Tibial nerve (tissue), 4 donors: ENCODE data around the gene BST1. TPM values are rescaled to one million over a fixed set of nuclear protein-coding genes. Genes with fewer than 3 reads are reported as not detected.

ENCODE experiments used
- DNase-seq, 2 donors: peaks; one replicate each; pipeline ENCODE4 v3.0.0-alpha.2; 2019; ENCODE audit warnings: low spot score in 2 of 2
- H3K27ac ChIP-seq, 4 donors: fragments of 200-600 bp; sonication (generic) in 3 of 4; one replicate each; pipeline ENCODE4 v1.5.1; 2017 to 2019; ENCODE audit warnings: mild to moderate bottlenecking in 1 of 4
- H3K27me3 ChIP-seq, 2 donors: fragments of 200-600 bp; sonication (generic) in 1 of 2; one replicate each; pipeline versions ENCODE4 v1.5.1 to v1.6.0; 2017 to 2019
- H3K36me3 ChIP-seq, 3 donors: fragments of 200-600 bp; sonication (generic); one replicate each; pipeline ENCODE4 v1.5.1; 2018 to 2019
- H3K4me1 ChIP-seq, 4 donors: fragments of 200-600 bp; sonication (generic) in 3 of 4; one replicate each; pipeline ENCODE4 v1.5.1; 2017 to 2019
- H3K4me3 ChIP-seq, 4 donors: fragments of 200-600 bp; sonication (generic) in 3 of 4; one replicate each; pipeline ENCODE4 v1.5.1; 2017 to 2019; ENCODE audit warnings: mild to moderate bottlenecking in 1 of 4, moderate library complexity in 1 of 4
- H3K9me3 ChIP-seq, 4 donors: fragments of 200-600 bp; sonication (generic) in 3 of 4; one replicate each; pipeline ENCODE4 v1.5.1; 2017 to 2019
- CTCF ChIP-seq, 5 experiments: fragments of 200-600 bp in 3 of 5; fragments of 450-650 bp in 2 of 5; sonication (generic) in 3 of 5; IDR thresholded peaks; one replicate each; pipeline ENCODE4 v1.5.1; 2016 to 2019; ENCODE audit warnings: antibody characterized with exemption in 5 of 5, mild to moderate bottlenecking in 3 of 5, moderate library complexity in 2 of 5
- EP300 ChIP-seq, 2 donors: sonication (generic); formaldehyde crosslinking; IDR thresholded peaks; one replicate each; pipeline ENCODE4 v1.6.1; 2017; ENCODE audit warnings: antibody characterized with exemption in 2 of 2, mild to moderate bottlenecking in 1 of 2
- POLR2A ChIP-seq, 2 donors: fragments of 450-650 bp; IDR thresholded peaks; one replicate each; pipeline ENCODE4 v1.6.1; 2017; ENCODE audit warnings: antibody characterized with exemption in 2 of 2, mild to moderate bottlenecking in 2 of 2, moderate library complexity in 2 of 2
- WGBS, 2 donors: methylation state at CpG; one replicate each; pipeline ENCODE4 v1.1.5; 2018; 5-methylcytosine and 5-hydroxymethylcytosine counted together
- total RNA-seq, 4 donors: library from RNA; depleted of rRNA; stranded (reverse); fragments of >200 nt; gene quantifications; one replicate each; pipeline ENCODE4 v1.1.0, GENCODE V29; 2016

Gene BST1
- total RNA-seq, 4 donors from 2014 or later: 7.3 to 21.0 (median 11.9) TPM

GRCh38 chr4:15766821-15767220, 64.0 kb downstream of the BST1 start:
- Histone ChIP-seq H3K27ac (no peak overlapping the region), H3K4me3 (no peak overlapping the region), H3K4me1 (no peaks in the 10 kb centered on the region), H3K36me3 (no peaks in the 10 kb centered on the region), H3K27me3 (no peaks in the 10 kb centered on the region), H3K9me3 (no peaks in the 10 kb centered on the region)
- TF ChIP-seq POLR2A (IDR thresholded peaks at IDR 0.05) (no peak), CTCF (IDR thresholded peaks at IDR 0.05) (no peak), EP300 (IDR thresholded peaks at IDR 0.05) (no peak)
- no peak for DNase-seq
- 83% methylated on average over 8 of the region's 8 CpGs for whole genome bisulfite sequencing, 2 donors

GRCh38 chr4:15769202-15769601, 66.3 kb downstream of the BST1 start:
- Histone ChIP-seq H3K27ac (no peak overlapping the region), H3K4me3 (no peak overlapping the region), H3K9me3 (no peaks in the 10 kb centered on the region), H3K4me1 (no peaks in the 10 kb centered on the region), H3K27me3 (no peaks in the 10 kb centered on the region), H3K36me3 (no peaks in the 10 kb centered on the region)
- WGBS, 2 donors: 11 to 53% methylated on average over 2 of the region's 2 CpGs
- TF ChIP-seq EP300 (IDR thresholded peaks at IDR 0.05) (no peak), POLR2A (IDR thresholded peaks at IDR 0.05) (no peak), CTCF (IDR thresholded peaks at IDR 0.05) (no peak)
- no peak for DNase-seq

- TF ChIP-seq CTCF (IDR thresholded peaks at IDR 0.05) (no peak), POLR2A (IDR thresholded peaks at IDR 0.05) (no peak), EP300 (IDR thresholded peaks at IDR 0.05) (no peak)
- no peaks in the 10 kb centered on the region for H3K4me1 ChIP-seq
- H3K27ac ChIP-seq: no peak overlapping the region
- DNase-seq: no peak
- H3K9me3 ChIP-seq: no peaks in the 10 kb centered on the region
- no peaks in the 10 kb centered on the region for H3K27me3 ChIP-seq
- WGBS, 2 donors: 57 to 61% methylated on average over 3 of the region's 3 CpGs
- H3K4me3 ChIP-seq: no peak overlapping the region
- no peaks in the 10 kb centered on the region for H3K36me3 ChIP-seq
These were observed 68.6 kb downstream of the BST1 start for GRCh38 chr4:15771216-15772058.

- Histone ChIP-seq H3K4me3 (no peak overlapping the region), H3K27ac (no peak overlapping the region), H3K9me3 (no peaks in the 10 kb centered on the region), H3K4me1 (peaks cover 0 to 12% (median 0%) of the 10 kb centered on the region in 4 donors), H3K27me3 (no peaks in the 10 kb centered on the region), H3K36me3 (no peaks in the 10 kb centered on the region)
- 83 to 93% methylated on average over 4 of the region's 4 CpGs for WGBS, 2 donors
- TF ChIP-seq POLR2A (IDR thresholded peaks at IDR 0.05) (no peak), EP300 (IDR thresholded peaks at IDR 0.05) (no peak), CTCF (IDR thresholded peaks at IDR 0.05) (no peak)
- no peak for DNase-seq
These were observed 71.2 kb downstream of the BST1 start for GRCh38 chr4:15774020-15774420.

- DNase-seq: no peak
- H3K4me1 ChIP-seq: peaks cover 0 to 21% (median 3%) of the 10 kb centered on the region in 4 donors
- H3K27ac ChIP-seq: no peak overlapping the region
- WGBS, 2 donors: 86 to 90% methylated on average over 5 of the region's 5 CpGs
- no peaks in the 10 kb centered on the region for H3K9me3 ChIP-seq
- no peak for TF ChIP-seq CTCF (IDR thresholded peaks at IDR 0.05)
- TF ChIP-seq POLR2A (IDR thresholded peaks at IDR 0.05): no peak
- H3K4me3 ChIP-seq: no peak overlapping the region
- no peaks in the 10 kb centered on the region for H3K36me3 ChIP-seq
- no peaks in the 10 kb centered on the region for H3K27me3 ChIP-seq
These were observed 74.2 kb downstream of the BST1 start for GRCh38 chr4:15776871-15777648.
